ENCODE results near the gene HERC3. TPM values are rescaled to one million over a fixed set of nuclear protein-coding genes. Genes with fewer than 3 reads are reported as not detected.

The HERC3 gene
- total RNA-seq, 1 experiment from 2014 or later, result 16.9 TPM

GRCh38 chr4:88718098-88718497 lies 125.8 kb downstream of the HERC3 start:
- TF ChIP-seq CTCF (conservative IDR thresholded peaks at IDR 0.05) (no peak), EZH2 (IDR thresholded peaks at IDR 0.05; ENCODE audit: low read depth) (no peak)
- no peak overlapping the region for H3K27ac ChIP-seq
- no TSS peak for BruUV-seq (replicated peaks)
- intact Hi-C loops (cut with micrococcal nuclease; ENCODE audit: unreplicated experiment), result no loop called here
- H3F3A ChIP-seq (ENCODE audit: insufficient read depth, low read depth), result no peaks in the 10 kb centered on the region
- H3K27me3 ChIP-seq (ENCODE audit: insufficient read depth, low read depth), result no peaks in the 10 kb centered on the region
- CTCF ChIA-PET, result no interaction called here
- no peak for DNase-seq
- no peak overlapping the region for H3K4me2 ChIP-seq
- H3K4me3 ChIP-seq, result no peak overlapping the region
- H2AFZ ChIP-seq, result no peak overlapping the region
- POLR2A ChIA-PET (ENCODE audit: unreplicated experiment), result no interaction called here
- H3K36me3 ChIP-seq (ENCODE audit: low read depth), result no peaks in the 10 kb centered on the region; the same call in 1 of the 2 replicates
- peaks cover 3% of the 10 kb centered on the region; the same call in 1 of the 2 replicates for H3K9me3 ChIP-seq (ENCODE audit: insufficient read depth, low read depth)
- H4K20me1 ChIP-seq (ENCODE audit: insufficient read depth), result no peaks in the 10 kb centered on the region
- no peaks in the 10 kb centered on the region for H3K9me2 ChIP-seq (ENCODE audit: insufficient read depth)
- no peaks in the 10 kb centered on the region for H3K4me1 ChIP-seq (replicated peaks; ENCODE audit: insufficient read depth)
- no peaks in the 10 kb centered on the region for H3K79me2 ChIP-seq (ENCODE audit: low read depth)

DNA sequence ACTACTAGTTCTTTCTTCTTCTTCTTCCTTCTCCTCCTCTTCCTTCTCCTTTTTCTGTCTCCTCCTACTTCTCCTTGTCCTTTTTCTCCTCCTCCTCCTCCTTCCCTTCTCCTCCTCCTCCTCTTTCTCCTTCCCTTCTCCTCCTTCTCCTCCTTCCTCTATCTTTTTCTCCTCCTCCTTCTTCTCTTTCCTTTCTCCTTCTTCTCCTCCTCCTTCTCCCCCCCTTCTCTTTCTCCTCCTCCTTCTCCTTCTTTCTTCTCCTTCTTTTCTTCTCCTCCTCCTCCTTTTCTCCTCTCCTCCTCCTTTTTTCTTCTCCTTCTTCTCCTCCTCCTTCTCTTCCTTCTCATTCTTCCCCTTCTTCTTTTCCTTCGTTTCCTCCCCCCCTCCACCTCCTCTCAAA lies 127.1 kb downstream of the HERC3 start:
- H3K4me2 ChIP-seq, result no peak overlapping the region
- ChIA-PET POLR2A (ENCODE audit: unreplicated experiment) (no interaction called here), CTCF (no interaction called here)
- H3K4me3 ChIP-seq, result no peak overlapping the region
- H3K79me2 ChIP-seq (ENCODE audit: low read depth), result no peaks in the 10 kb centered on the region
- TF ChIP-seq CTCF (conservative IDR thresholded peaks at IDR 0.05) (no peak), EZH2 (IDR thresholded peaks at IDR 0.05; ENCODE audit: low read depth) (no peak)
- DNase-seq, result no peak
- H2AFZ ChIP-seq, result no peak overlapping the region
- H3K27me3 ChIP-seq (ENCODE audit: insufficient read depth, low read depth), result no peaks in the 10 kb centered on the region
- H4K20me1 ChIP-seq (ENCODE audit: insufficient read depth), result no peaks in the 10 kb centered on the region
- H3K27ac ChIP-seq, result no peak overlapping the region
- BruUV-seq (replicated peaks), result no TSS peak
- H3K9me2 ChIP-seq (ENCODE audit: insufficient read depth), result no peaks in the 10 kb centered on the region
- intact Hi-C loops (cut with micrococcal nuclease; ENCODE audit: unreplicated experiment), result no loop called here
- H3K36me3 ChIP-seq (ENCODE audit: low read depth), result no peaks in the 10 kb centered on the region; the same call in 1 of the 2 replicates
- H3K4me1 ChIP-seq (replicated peaks; ENCODE audit: insufficient read depth), result no peaks in the 10 kb centered on the region
- H3K9me3 ChIP-seq (ENCODE audit: insufficient read depth, low read depth), result peaks cover 3% of the 10 kb centered on the region; the same call in 1 of the 2 replicates
- H3F3A ChIP-seq (ENCODE audit: insufficient read depth, low read depth), result no peaks in the 10 kb centered on the region

DNA sequence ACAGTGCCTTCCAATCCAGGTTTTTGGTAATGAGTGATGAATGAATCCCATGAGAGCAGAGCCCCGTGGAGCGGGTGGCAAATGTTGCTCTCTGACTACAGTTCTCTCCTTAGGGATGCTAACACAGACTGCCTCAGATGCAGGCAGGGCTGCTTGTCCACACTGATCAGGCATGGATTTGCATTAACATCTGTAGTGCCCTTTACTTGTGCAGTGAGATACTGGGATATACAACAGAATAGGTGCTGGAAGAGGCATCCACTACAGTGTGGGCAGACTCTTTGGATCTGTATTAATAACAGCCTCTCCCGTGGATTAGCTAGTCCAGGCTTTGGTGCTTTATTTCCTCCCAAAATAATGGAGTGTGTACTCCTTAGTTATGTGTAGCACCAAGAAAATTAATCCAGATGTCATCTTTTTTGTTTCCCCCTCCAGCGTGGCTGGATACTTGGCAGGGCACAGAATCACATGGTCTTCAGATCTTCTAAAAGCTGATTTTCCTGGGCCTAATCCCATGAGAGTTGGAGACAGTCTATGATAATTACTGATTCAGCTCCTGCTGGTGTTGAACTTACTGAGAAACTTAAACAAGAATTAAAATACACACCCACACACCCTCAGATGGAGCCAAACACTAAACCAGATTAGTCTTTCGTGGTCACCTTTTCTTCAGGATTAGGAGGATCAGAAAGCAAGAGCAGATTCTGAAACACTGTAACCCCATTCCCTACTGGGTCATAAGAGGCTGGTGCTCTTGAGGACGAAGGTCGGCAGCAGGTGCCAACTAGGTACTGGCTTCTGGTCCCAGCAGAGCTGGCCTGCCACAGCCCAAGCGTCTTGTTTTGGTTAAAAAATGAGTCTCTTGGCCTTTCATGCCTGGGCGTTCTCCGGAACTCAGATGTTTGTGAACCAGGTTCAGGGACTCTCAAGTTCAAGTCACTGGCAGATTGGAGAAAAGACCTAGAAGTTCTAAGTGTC lies 128.5 kb downstream of the HERC3 start:
- intact Hi-C loops (cut with micrococcal nuclease; ENCODE audit: unreplicated experiment), result no loop called here
- Histone ChIP-seq H2AFZ (no peak overlapping the region), H4K20me1 (ENCODE audit: insufficient read depth) (no peaks in the 10 kb centered on the region), H3K4me1 (replicated peaks; ENCODE audit: insufficient read depth) (no peaks in the 10 kb centered on the region), H3K9me3 (ENCODE audit: insufficient read depth, low read depth) (peaks cover 3% of the 10 kb centered on the region; the same call in 1 of the 2 replicates), H3K4me2 (no peak overlapping the region), H3K79me2 (ENCODE audit: low read depth) (no peaks in the 10 kb centered on the region), H3K36me3 (ENCODE audit: low read depth) (no peaks in the 10 kb centered on the region; the same call in 1 of the 2 replicates), H3K27me3 (ENCODE audit: insufficient read depth, low read depth) (no peaks in the 10 kb centered on the region), H3F3A (ENCODE audit: insufficient read depth, low read depth) (no peaks in the 10 kb centered on the region), H3K27ac (no peak overlapping the region), H3K9me2 (ENCODE audit: insufficient read depth) (no peaks in the 10 kb centered on the region), H3K4me3 (no peak overlapping the region)
- CTCF ChIA-PET, result no interaction called here
- no TSS peak for BruUV-seq (replicated peaks)
- POLR2A ChIA-PET (ENCODE audit: unreplicated experiment), result no interaction called here
- TF ChIP-seq CTCF (conservative IDR thresholded peaks at IDR 0.05) (no peak), EZH2 (IDR thresholded peaks at IDR 0.05; ENCODE audit: low read depth) (no peak)
- DNase-seq, result no peak
